Aorta (tissue), 5 donors: ENCODE measurements around the gene DYNC2I2. TPM values are rescaled to one million over a fixed set of nuclear protein-coding genes. Genes with fewer than 3 reads are reported as not detected.
"Not testable (repeated sequence)": the region's sequence is repeated elsewhere in the genome, so short reads cannot be mapped to it uniquely, and the experiment has no call there.

Source experiments
- ATAC-seq: fragments of 200-7000 bp; cut with Tn5 transposase; one replicate; pipeline ENCODE4 v1.9.1; 2022; ENCODE audit warnings: moderate library complexity; ENCODE audit not compliant: low FRiP score
- DNase-seq, 2 donors: peaks; one replicate each; pipeline ENCODE4 v3.0.0-alpha.2; 2020
- H3K27ac ChIP-seq, 2 donors: one replicate each; pipeline ENCODE4 v1.5.1; 2013; ENCODE audit warnings: low read length in 2 of 2, mild to moderate bottlenecking in 2 of 2, moderate library complexity in 2 of 2, control low read depth in 1 of 2, inconsistent platforms in 1 of 2, low read depth in 1 of 2
- H3K27me3 ChIP-seq, 2 donors: one replicate each; pipeline ENCODE4 v1.6.1; 2013; ENCODE audit warnings: control low read depth in 1 of 2, low read length in 1 of 2, mild to moderate bottlenecking in 1 of 2, moderate library complexity in 1 of 2; ENCODE audit not compliant: insufficient read depth in 2 of 2, control insufficient read depth in 1 of 2
- H3K36me3 ChIP-seq, 2 donors: one replicate each; pipeline ENCODE4 v1.6.1; 2013; ENCODE audit warnings: control low read depth in 1 of 2, low read length in 1 of 2, mild to moderate bottlenecking in 1 of 2; ENCODE audit not compliant: insufficient read depth in 2 of 2, control insufficient read depth in 1 of 2
- H3K4me1 ChIP-seq, 2 donors: one replicate each; pipeline ENCODE4 v1.6.1; 2013; ENCODE audit warnings: low read length in 2 of 2, control low read depth in 1 of 2, mild to moderate bottlenecking in 1 of 2, moderate library complexity in 1 of 2; ENCODE audit not compliant: insufficient read depth in 2 of 2, control insufficient read depth in 1 of 2
- H3K4me3 ChIP-seq, 2 donors: one replicate each; pipeline ENCODE4 v1.5.1; 2013; ENCODE audit warnings: low read length in 2 of 2, control low read depth in 1 of 2, mild to moderate bottlenecking in 1 of 2
- H3K9me3 ChIP-seq: one replicate; pipeline ENCODE4 v1.6.1; 2013; ENCODE audit warnings: mild to moderate bottlenecking, low read length; ENCODE audit not compliant: control insufficient read depth
- WGBS, 2 donors: extraction: QIAGEN DNeasy Blood & Tissue Kit; methylation state at CpG; one replicate each; pipeline ENCODE4 v1.1.7; 2013; 5-methylcytosine and 5-hydroxymethylcytosine counted together
- intact Hi-C, 2 donors: fragments of 100-400 bp; cut with DNase I; formaldehyde crosslinking; loops; one replicate each; pipeline versions ENCODE4 v1.14.2 to v1.15.0; 2022
- polyA plus RNA-seq, 2 donors: library from polyadenylated mRNA; stranded (reverse); fragments of 200-250 nt; gene quantifications; one replicate each; pipeline ENCODE4 v1.2.3, GENCODE V29; 2013
- total RNA-seq, 2 donors: library from RNA; stranded (reverse); fragmentation: NEBNext Ultra II Directional; extraction: Animal tissue kit (Norgen Biotek cat#: 25700); gene quantifications; one replicate each; pipeline ENCODE4 v1.2.1, GENCODE V29; 2021
- donor health status: healthy with polysubstance abuse.
- donor health status: Bipolar disorder and iron deficiency.
- donor health status: DM: no; HTN: no; CAD: no.
- donor health status: DM: no; HTN: no; CAD: no.
- donor health status: DM: yes; HTN: yes; CAD: no.

The DYNC2I2 gene
- total and polyA plus RNA-seq, 4 donors: 9.0 to 55.3 (median 17.7) TPM

DNA sequence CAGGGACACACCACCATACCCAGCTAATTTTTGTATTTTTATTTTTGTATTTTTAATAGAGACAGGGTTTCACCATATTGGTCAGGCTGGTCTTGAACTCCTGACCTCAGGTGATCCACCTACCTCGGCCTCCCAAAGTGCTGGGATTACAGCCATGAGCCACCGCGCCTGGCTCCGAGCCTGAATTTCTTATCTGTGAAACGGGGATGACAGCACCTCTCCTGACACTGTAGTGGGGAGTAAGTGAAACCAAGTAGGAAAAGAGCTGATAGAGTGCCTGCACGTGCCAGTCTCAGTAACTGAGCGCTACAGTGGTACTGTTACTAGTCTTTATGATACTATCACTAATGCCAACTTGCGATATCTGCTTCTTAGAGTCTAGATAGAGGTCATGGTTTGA is 71.5 kb downstream of the DYNC2I2 start:
- H3K27me3 ChIP-seq, H3K27ac ChIP-seq, H3K9me3 ChIP-seq, DNase-seq, H3K4me3 ChIP-seq, ATAC-seq, H3K4me1 ChIP-seq, intact Hi-C loops: not testable (repeated sequence)
- 76 to 78% methylated on average over 8 of the region's 8 CpGs for WGBS, 2 donors
- H3K36me3 ChIP-seq: peaks cover 20 to 29% of the 10 kb centered on the region in 2 donors

Other genes starting within 250 kb of the DYNC2I2 start
- 100 to 1,000 TPM in 1 of 2 donors, 10 to 100 TPM in 1; 46.0 to 126 TPM for gene CERCAM, start 236.0 kb downstream of the DYNC2I2 start, total RNA-seq
- 10 to 100 TPM; 24.7 to 65.4 TPM for gene CERCAM, start 236.0 kb downstream of the DYNC2I2 start, polyA plus RNA-seq
- 10 to 100 TPM; 25.1 to 28.9 TPM for gene ODF2, start 200.8 kb downstream of the DYNC2I2 start, total RNA-seq
- 10 to 100 TPM in 1 of 2 donors, 1 to 10 TPM in 1; 2.9 to 23.6 TPM for gene ODF2, start 200.8 kb downstream of the DYNC2I2 start, polyA plus RNA-seq
- gene GLE1, start 152.1 kb downstream of the DYNC2I2 start, total RNA-seq: 10 to 100 TPM; 13.5 to 17.3 TPM
- 10 to 100 TPM in 1 of 2 donors, 1 to 10 TPM in 1; 6.9 to 12.2 TPM for gene GLE1, start 152.1 kb downstream of the DYNC2I2 start, polyA plus RNA-seq
- 100 to 1,000 TPM; 384 to 504 TPM for gene SPTAN1, start 104.3 kb downstream of the DYNC2I2 start, total RNA-seq
- 100 to 1,000 TPM in 1 of 2 donors, 10 to 100 TPM in 1; 94.4 to 237 TPM for gene SPTAN1, start 104.3 kb downstream of the DYNC2I2 start, polyA plus RNA-seq
- gene SET, start 32.4 kb upstream of the DYNC2I2 start, total RNA-seq: 100 to 1,000 TPM; 190 to 195 TPM
- 100 to 1,000 TPM in 1 of 2 donors, 10 to 100 TPM in 1; 98.5 to 167 TPM for gene SET, start 32.4 kb upstream of the DYNC2I2 start, polyA plus RNA-seq
- 10 to 100 TPM in 1 of 2 donors, 1 to 10 TPM in 1; 7.1 to 11.1 TPM for gene PKN3, start 45.7 kb upstream of the DYNC2I2 start, total RNA-seq
- 1 to 10 TPM; 1.3 to 2.5 TPM for gene PKN3, start 45.7 kb upstream of the DYNC2I2 start, polyA plus RNA-seq
- gene ZDHHC12, start 67.3 kb upstream of the DYNC2I2 start, total RNA-seq: 10 to 100 TPM; 11.2 to 13.1 TPM
- gene ZDHHC12, start 67.3 kb upstream of the DYNC2I2 start, polyA plus RNA-seq: 10 to 100 TPM; 21.3 to 30.9 TPM
- gene ZER1, start 115.1 kb upstream of the DYNC2I2 start, total RNA-seq: 10 to 100 TPM; 29.6 to 42.9 TPM
- gene ZER1, start 115.1 kb upstream of the DYNC2I2 start, polyA plus RNA-seq: 10 to 100 TPM; 14.5 to 39.6 TPM
- 10 to 100 TPM; 23.6 to 27.7 TPM for gene TBC1D13, start 130.4 kb upstream of the DYNC2I2 start, total RNA-seq
- gene TBC1D13, start 130.4 kb upstream of the DYNC2I2 start, polyA plus RNA-seq: 10 to 100 TPM in 1 of 2 donors, 1 to 10 TPM in 1; 9.0 to 21.5 TPM
- 10 to 100 TPM; 11.0 to 14.1 TPM for gene ENDOG, start 161.7 kb upstream of the DYNC2I2 start, total RNA-seq
- 10 to 100 TPM in 1 of 2 donors, 1 to 10 TPM in 1; 9.1 to 15.9 TPM for gene ENDOG, start 161.7 kb upstream of the DYNC2I2 start, polyA plus RNA-seq
- gene SPOUT1, start 172.9 kb upstream of the DYNC2I2 start, total RNA-seq: 10 to 100 TPM; 28.6 to 32.8 TPM
- gene SPOUT1, start 172.9 kb upstream of the DYNC2I2 start, polyA plus RNA-seq: 10 to 100 TPM; 14.3 to 40.9 TPM
- gene KYAT1, start 225.1 kb upstream of the DYNC2I2 start, total RNA-seq: 1 to 10 TPM; 7.5 to 9.5 TPM
- gene KYAT1, start 225.1 kb upstream of the DYNC2I2 start, polyA plus RNA-seq: 10 to 100 TPM in 1 of 2 donors, 1 to 10 TPM in 1; 4.5 to 11.4 TPM
- gene LRRC8A, start 225.3 kb upstream of the DYNC2I2 start, total RNA-seq: 100 to 1,000 TPM in 1 of 2 donors, 10 to 100 TPM in 1; 63.8 to 100 TPM
- gene LRRC8A, start 225.3 kb upstream of the DYNC2I2 start, polyA plus RNA-seq: 10 to 100 TPM; 14.3 to 41.3 TPM